SK-N-SH (cell line): Measurements from ENCODE around the gene FLAD1. TPM values are rescaled to one million over a fixed set of nuclear protein-coding genes. Genes with fewer than 3 reads are reported as not detected.

Source experiments
- CTCF ChIA-PET: fragments of 300-600, 350-600 bp; formaldehyde crosslinking; extraction: SDS; loops from one replicate; lab custom pipeline; 2021; lab: Yijun Ruan, JAX
- POLR2A ChIA-PET: fragments of 350-600 bp; sonication (Branson Sonifier 250); formaldehyde crosslinking; extraction: SDS; loops from one replicate; lab custom pipeline; 2020; ENCODE audit warnings: antibody characterized with exemption, inconsistent platforms; lab: Yijun Ruan, JAX
- DNase-seq: peaks from one replicate; pipeline ENCODE4 v3.0.0; 2012
- H2AFZ ChIP-seq: fragments of 200-600 bp; sonication (generic); 2 replicates; pipeline ENCODE4 v1.8.1; 2016; ENCODE audit warnings: antibody characterized with exemption, mild to moderate bottlenecking, low read depth
- H3F3A ChIP-seq: fragments of 200-600 bp; sonication (generic); replicated peaks from 2 replicates; pipeline ENCODE3; 2016; ENCODE audit warnings: antibody characterized with exemption, mild to moderate bottlenecking; ENCODE audit not compliant: insufficient read depth
- H3K27ac ChIP-seq, 2 experiments: fragments of 200-500 bp in 1 of 2; fragments of 200-600 bp in 1 of 2; sonication (Bioruptor generic) in 1 of 2; sonication (generic), shearing (Covaris generic) in 1 of 2; 2 replicates each; pipeline versions ENCODE4 v1.5.1 to v1.6.1; 2014 to 2016; ENCODE audit warnings: low read depth in 2 of 2, inconsistent platforms in 1 of 2, low read length in 1 of 2, mild to moderate bottlenecking in 1 of 2, mixed read lengths in 1 of 2
- H3K27me3 ChIP-seq: fragments of 200-600 bp; sonication (generic), shearing (Covaris generic); 2 replicates; pipeline ENCODE4 v1.6.1; 2016; ENCODE audit warnings: mixed run types; ENCODE audit not compliant: insufficient read depth
- H3K36me3 ChIP-seq, 2 experiments: fragments of 200-500 bp in 1 of 2; fragments of 200-600 bp in 1 of 2; sonication (Bioruptor generic) in 1 of 2; sonication (generic) in 1 of 2; replicated peaks in 1 of 2; 2 replicates each; pipeline versions ENCODE3 to v1.5.1; 2014 to 2016; ENCODE audit warnings: low read length in 1 of 2, mild to moderate bottlenecking in 1 of 2; ENCODE audit not compliant: insufficient read depth in 2 of 2, control insufficient read depth in 1 of 2
- H3K4me1 ChIP-seq, 2 experiments: fragments of 200-500 bp in 1 of 2; fragments of 200-600 bp in 1 of 2; sonication (Bioruptor generic) in 1 of 2; sonication (generic), shearing (Covaris generic) in 1 of 2; 2 replicates each; pipeline versions ENCODE4 v1.5.1 to v1.6.1; 2014 to 2016; ENCODE audit warnings: low read depth in 1 of 2, low read length in 1 of 2, mixed run types in 1 of 2; ENCODE audit not compliant: insufficient read depth in 2 of 2, control insufficient read depth in 1 of 2
- H3K4me2 ChIP-seq: fragments of 200-600 bp; sonication (generic), shearing (Covaris generic); 2 replicates; pipeline ENCODE4 v1.6.1; 2017; ENCODE audit warnings: mixed run types
- H3K4me3 ChIP-seq, 2 experiments: fragments of 200-500 bp in 1 of 2; fragments of 200-600 bp in 1 of 2; sonication (Bioruptor generic) in 1 of 2; sonication (generic), shearing (Covaris generic) in 1 of 2; 2 replicates each; pipeline versions ENCODE4 v1.5.1 to v1.8.1; 2014 to 2016; ENCODE audit warnings: low read depth in 2 of 2, inconsistent platforms in 1 of 2, low read length in 1 of 2, mild to moderate bottlenecking in 1 of 2, mixed read lengths in 1 of 2, moderate library complexity in 1 of 2
- H3K79me2 ChIP-seq: fragments of 200-600 bp; sonication (generic); 2 replicates; pipeline ENCODE4 v1.8.1; 2017; ENCODE audit warnings: mild to moderate bottlenecking; ENCODE audit not compliant: insufficient read depth
- H3K9ac ChIP-seq: fragments of 200-600 bp; sonication (generic); 2 replicates; pipeline ENCODE4 v1.6.1; 2017; ENCODE audit warnings: mixed run types
- H3K9me2 ChIP-seq: fragments of 200-600 bp; sonication (generic); 2 replicates; pipeline ENCODE4 v1.6.1; 2017; ENCODE audit warnings: mixed run types
- H3K9me3 ChIP-seq: fragments of 200-600 bp; sonication (generic); 2 replicates; pipeline ENCODE4 v1.6.1; 2017; ENCODE audit warnings: mixed run types, mild to moderate bottlenecking, moderate library complexity
- H4K20me1 ChIP-seq: fragments of 200-600 bp; sonication (generic); 2 replicates; pipeline ENCODE4 v1.6.1; 2017; ENCODE audit warnings: mild to moderate bottlenecking, mixed run types; ENCODE audit not compliant: insufficient read depth
- CHD2 ChIP-seq: fragments of 150-350 bp; IDR thresholded peaks from 2 replicates; pipeline ENCODE4 v1.6.1; 2018; ENCODE audit warnings: low read length; ENCODE audit not compliant: partially characterized antibody
- FOSL2 ChIP-seq: IDR thresholded peaks from 2 replicates; pipeline ENCODE4 v1.4.0; 2012; ENCODE audit warnings: low read depth, mild to moderate bottlenecking, moderate library complexity, borderline replicate concordance
- FOXJ3 ChIP-seq: sonication (generic); formaldehyde crosslinking; IDR thresholded peaks from 2 replicates; pipeline ENCODE4 v1.5.1; 2020; ENCODE audit warnings: mild to moderate bottlenecking, missing genetic modification reagents
- FOXM1 ChIP-seq: IDR thresholded peaks from 2 replicates; pipeline ENCODE4 v1.4.0; 2012; ENCODE audit warnings: low read depth, mild to moderate bottlenecking
- JUND ChIP-seq: IDR thresholded peaks from 2 replicates; pipeline ENCODE4 v1.4.0; 2012
- MEF2A ChIP-seq: IDR thresholded peaks from 2 replicates; pipeline ENCODE4 v1.4.0; 2012; ENCODE audit warnings: low read depth, borderline replicate concordance
- MXI1 ChIP-seq: IDR thresholded peaks from 2 replicates; pipeline ENCODE4 v1.6.1; 2012; ENCODE audit warnings: mild to moderate bottlenecking, low read depth, low read length, improper control_type of control experiment
- NFIC ChIP-seq: IDR thresholded peaks from 2 replicates; pipeline ENCODE4 v1.4.0; 2012; ENCODE audit warnings: borderline replicate concordance
- NRF1 ChIP-seq: IDR thresholded peaks from 2 replicates; pipeline ENCODE4 v1.6.1; 2012; ENCODE audit warnings: low read depth, mild to moderate bottlenecking, low read length
- POLR2AphosphoS5 ChIP-seq: IDR thresholded peaks from 2 replicates; pipeline ENCODE4 v1.6.1; 2012; ENCODE audit warnings: low read depth, low read length
- RAD21 ChIP-seq: IDR thresholded peaks from 2 replicates; pipeline ENCODE4 v1.6.1; 2012; ENCODE audit warnings: mild to moderate bottlenecking, low read length
- RCOR1 ChIP-seq: fragments of 150-350 bp; IDR thresholded peaks from 2 replicates; pipeline ENCODE4 v1.6.1; 2017; ENCODE audit warnings: antibody characterized with exemption, low read length
- RFX5 ChIP-seq: IDR thresholded peaks from 2 replicates; pipeline ENCODE4 v1.6.1; 2012; ENCODE audit warnings: mild to moderate bottlenecking, improper control_type of control experiment, low read length
- TAF1 ChIP-seq: IDR thresholded peaks from 2 replicates; pipeline ENCODE4 v1.6.1; 2012; ENCODE audit warnings: low read depth, mild to moderate bottlenecking, low read length, moderate library complexity, borderline replicate concordance
- WGBS: methylation state at CpG from one replicate; pipeline ENCODE4 v1.1.6; 2017; ENCODE audit warnings: low lambda C conversion rate; 5-methylcytosine and 5-hydroxymethylcytosine counted together
- polyA plus RNA-seq, 3 experiments: library from polyadenylated mRNA; depleted of rRNA; stranded (reverse); fragments of >200 nt; gene quantifications; 2 replicates each; pipeline ENCODE4 v1.2.3, GENCODE V29; 2012
- TF ChIP-seq, protein P1 (sequence below): fragments of 200-600 bp; sonication (generic); IDR thresholded peaks from 2 replicates; pipeline ENCODE4 v1.6.1; 2017; ENCODE audit warnings: antibody characterized with exemption, mild to moderate bottlenecking, moderate library complexity
- TF ChIP-seq, protein P2 (sequence below): fragments of 150-350 bp; IDR thresholded peaks from 2 replicates; pipeline ENCODE4 v1.6.1; 2017; ENCODE audit warnings: antibody characterized with exemption, low read length, low read depth, borderline replicate concordance
- TF ChIP-seq, protein P3 (sequence below): IDR thresholded peaks from 2 replicates; pipeline ENCODE4; 2012
- TF ChIP-seq, protein P4 (sequence below): IDR thresholded peaks from 2 replicates; pipeline ENCODE4 v1.4.0; 2012; ENCODE audit warnings: low read depth, borderline replicate concordance
- TF ChIP-seq, protein P5 (sequence below): fragments of 150-350 bp; IDR thresholded peaks from 2 replicates; pipeline ENCODE4 v1.6.1; 2016; ENCODE audit warnings: mild to moderate bottlenecking, low read depth, low read length

Gene FLAD1
- polyA plus RNA-seq, 1 of the 3 experiments (the other 2 are of a cell fraction), result 50.8 TPM

DNA sequence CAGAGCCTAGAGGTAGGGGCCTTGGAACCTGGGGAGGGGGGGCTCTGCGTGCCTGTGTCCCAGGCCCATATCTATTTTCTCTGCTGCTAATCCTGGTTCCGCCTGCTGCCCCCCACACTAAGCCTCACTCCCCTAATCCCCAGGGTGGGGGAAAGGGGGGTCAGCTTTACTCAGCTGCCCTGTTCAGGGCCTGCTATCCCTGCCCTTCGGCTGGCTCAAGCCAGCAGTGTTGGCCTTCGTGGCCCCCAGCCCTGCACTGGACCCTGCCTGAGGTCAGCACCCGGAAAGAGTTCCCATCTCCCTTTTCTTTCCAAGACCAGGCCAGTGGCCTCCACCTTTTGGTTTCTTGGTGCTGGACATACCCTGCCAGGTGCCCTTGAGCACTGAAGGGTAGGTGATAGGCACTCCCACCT, 27.9 kb downstream of the FLAD1 start (continued):
- TF ChIP-seq, protein P1, sequence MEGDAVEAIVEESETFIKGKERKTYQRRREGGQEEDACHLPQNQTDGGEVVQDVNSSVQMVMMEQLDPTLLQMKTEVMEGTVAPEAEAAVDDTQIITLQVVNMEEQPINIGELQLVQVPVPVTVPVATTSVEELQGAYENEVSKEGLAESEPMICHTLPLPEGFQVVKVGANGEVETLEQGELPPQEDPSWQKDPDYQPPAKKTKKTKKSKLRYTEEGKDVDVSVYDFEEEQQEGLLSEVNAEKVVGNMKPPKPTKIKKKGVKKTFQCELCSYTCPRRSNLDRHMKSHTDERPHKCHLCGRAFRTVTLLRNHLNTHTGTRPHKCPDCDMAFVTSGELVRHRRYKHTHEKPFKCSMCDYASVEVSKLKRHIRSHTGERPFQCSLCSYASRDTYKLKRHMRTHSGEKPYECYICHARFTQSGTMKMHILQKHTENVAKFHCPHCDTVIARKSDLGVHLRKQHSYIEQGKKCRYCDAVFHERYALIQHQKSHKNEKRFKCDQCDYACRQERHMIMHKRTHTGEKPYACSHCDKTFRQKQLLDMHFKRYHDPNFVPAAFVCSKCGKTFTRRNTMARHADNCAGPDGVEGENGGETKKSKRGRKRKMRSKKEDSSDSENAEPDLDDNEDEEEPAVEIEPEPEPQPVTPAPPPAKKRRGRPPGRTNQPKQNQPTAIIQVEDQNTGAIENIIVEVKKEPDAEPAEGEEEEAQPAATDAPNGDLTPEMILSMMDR, result no peak
- no peak for TF ChIP-seq FOSL2
- TF ChIP-seq RCOR1, result no peak

DNA sequence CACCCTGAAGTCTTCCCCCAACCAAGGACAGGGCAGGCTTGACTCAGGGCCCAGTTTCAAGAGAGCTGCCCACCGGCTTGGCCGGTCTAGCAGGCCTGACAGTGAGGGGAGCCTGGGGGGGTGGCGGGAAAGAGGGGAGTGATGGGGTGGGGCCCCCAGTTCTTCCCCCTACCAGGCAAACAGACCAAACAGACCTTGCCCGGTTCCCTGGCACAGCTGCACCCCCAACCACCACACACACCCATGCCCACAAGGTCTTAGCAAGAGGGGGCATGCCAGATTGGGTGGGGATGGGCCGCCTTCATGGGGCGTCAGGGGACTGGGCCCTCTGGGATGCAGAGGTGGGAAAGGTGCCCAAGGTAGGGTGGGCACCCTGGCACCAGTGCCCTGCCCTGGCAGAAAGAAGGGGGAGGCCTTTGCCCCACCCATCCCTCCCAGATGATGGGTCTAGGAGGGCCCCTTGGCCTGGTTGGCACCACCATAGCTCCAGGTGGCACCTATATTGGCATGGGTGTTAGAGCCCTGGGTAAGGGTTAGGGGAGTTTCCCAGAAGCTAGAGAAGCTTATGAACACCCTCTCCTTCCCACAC, 28.4 kb downstream of the FLAD1 start:
- no peak overlapping the region; a peak in 1 of 4 replicates for H3K27ac ChIP-seq
- H3K36me3 ChIP-seq, result peaks cover 0 to 18% of the 10 kb centered on the region in 2 experiments
- 93% methylated on average over 3 of the region's 6 CpGs for WGBS
- no peaks in the 10 kb centered on the region for H3K27me3 ChIP-seq
- peaks cover 3% of the 10 kb centered on the region; the same call in 1 of the 2 replicates for H4K20me1 ChIP-seq
- no peak overlapping the region for H3K4me3 ChIP-seq
- peaks cover 0 to 10% of the 10 kb centered on the region in 2 experiments; a peak in 1 of 4 replicates for H3K4me1 ChIP-seq
- no peak overlapping the region for H3K4me2 ChIP-seq
- no peak overlapping the region for H3K9ac ChIP-seq
- DNase-seq, result no peak
- no peak overlapping the region for H2AFZ ChIP-seq
- no peak for TF ChIP-seq FOSL2
- TF ChIP-seq, protein P2, sequence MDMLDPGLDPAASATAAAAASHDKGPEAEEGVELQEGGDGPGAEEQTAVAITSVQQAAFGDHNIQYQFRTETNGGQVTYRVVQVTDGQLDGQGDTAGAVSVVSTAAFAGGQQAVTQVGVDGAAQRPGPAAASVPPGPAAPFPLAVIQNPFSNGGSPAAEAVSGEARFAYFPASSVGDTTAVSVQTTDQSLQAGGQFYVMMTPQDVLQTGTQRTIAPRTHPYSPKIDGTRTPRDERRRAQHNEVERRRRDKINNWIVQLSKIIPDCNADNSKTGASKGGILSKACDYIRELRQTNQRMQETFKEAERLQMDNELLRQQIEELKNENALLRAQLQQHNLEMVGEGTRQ, result no peak
- TF ChIP-seq JUND, result no peak
- TF ChIP-seq NRF1, result no peak
- no peak for TF ChIP-seq RFX5
- TF ChIP-seq, protein P1, result no peak
- TF ChIP-seq, protein P3, sequence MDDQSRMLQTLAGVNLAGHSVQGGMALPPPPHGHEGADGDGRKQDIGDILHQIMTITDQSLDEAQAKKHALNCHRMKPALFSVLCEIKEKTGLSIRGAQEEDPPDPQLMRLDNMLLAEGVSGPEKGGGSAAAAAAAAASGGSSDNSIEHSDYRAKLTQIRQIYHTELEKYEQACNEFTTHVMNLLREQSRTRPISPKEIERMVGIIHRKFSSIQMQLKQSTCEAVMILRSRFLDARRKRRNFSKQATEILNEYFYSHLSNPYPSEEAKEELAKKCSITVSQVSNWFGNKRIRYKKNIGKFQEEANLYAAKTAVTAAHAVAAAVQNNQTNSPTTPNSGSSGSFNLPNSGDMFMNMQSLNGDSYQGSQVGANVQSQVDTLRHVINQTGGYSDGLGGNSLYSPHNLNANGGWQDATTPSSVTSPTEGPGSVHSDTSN, result no peak
- TF ChIP-seq, protein P4, sequence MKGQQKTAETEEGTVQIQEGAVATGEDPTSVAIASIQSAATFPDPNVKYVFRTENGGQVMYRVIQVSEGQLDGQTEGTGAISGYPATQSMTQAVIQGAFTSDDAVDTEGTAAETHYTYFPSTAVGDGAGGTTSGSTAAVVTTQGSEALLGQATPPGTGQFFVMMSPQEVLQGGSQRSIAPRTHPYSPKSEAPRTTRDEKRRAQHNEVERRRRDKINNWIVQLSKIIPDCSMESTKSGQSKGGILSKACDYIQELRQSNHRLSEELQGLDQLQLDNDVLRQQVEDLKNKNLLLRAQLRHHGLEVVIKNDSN, result no peak
- no peak for TF ChIP-seq POLR2AphosphoS5
- no peak for TF ChIP-seq RAD21
- no peak for TF ChIP-seq FOXM1
- TF ChIP-seq, protein P5, sequence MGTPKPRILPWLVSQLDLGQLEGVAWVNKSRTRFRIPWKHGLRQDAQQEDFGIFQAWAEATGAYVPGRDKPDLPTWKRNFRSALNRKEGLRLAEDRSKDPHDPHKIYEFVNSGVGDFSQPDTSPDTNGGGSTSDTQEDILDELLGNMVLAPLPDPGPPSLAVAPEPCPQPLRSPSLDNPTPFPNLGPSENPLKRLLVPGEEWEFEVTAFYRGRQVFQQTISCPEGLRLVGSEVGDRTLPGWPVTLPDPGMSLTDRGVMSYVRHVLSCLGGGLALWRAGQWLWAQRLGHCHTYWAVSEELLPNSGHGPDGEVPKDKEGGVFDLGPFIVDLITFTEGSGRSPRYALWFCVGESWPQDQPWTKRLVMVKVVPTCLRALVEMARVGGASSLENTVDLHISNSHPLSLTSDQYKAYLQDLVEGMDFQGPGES, result no peak
- no peak for TF ChIP-seq MEF2A
- TF ChIP-seq CHD2, result no peak
- TF ChIP-seq NFIC, result no peak
- no peak for TF ChIP-seq FOXJ3 (CRISPR knock-in tag)
- no peak for TF ChIP-seq TAF1
- no peak for TF ChIP-seq MXI1
- CTCF ChIA-PET, result interaction anchor here (0.5 to 9.3 kb wide), 8 partner anchors 10 to 163 kb away, joined by 3 to 149 read pairs (median 3); partner anchors contain the start of gene ZBTB7B
- H3K79me2 ChIP-seq, result peaks cover 5% of the 10 kb centered on the region
- POLR2A ChIA-PET, result interaction anchor here (1.4 kb wide), 1 partner anchor 11 kb away, joined by 4 read pairs; no protein-coding TSS in a partner anchor
- H3K9me3 ChIP-seq, result no peaks in the 10 kb centered on the region
- no peaks in the 10 kb centered on the region for H3F3A ChIP-seq
- H3K9me2 ChIP-seq, result no peaks in the 10 kb centered on the region
